ENCODE data around the gene TSPAN4. TPM values are rescaled to one million over a fixed set of nuclear protein-coding genes. Genes with fewer than 3 reads are reported as not detected.

TSPAN4 gene
- total and polyA plus RNA-seq, 8 donors, result 10.5 to 116 (median 28.4) TPM

GRCh38 chr11:836700-837099, 6.0 kb upstream of the TSPAN4 start:
- H3K4me1 ChIP-seq, result peaks cover 63 to 96% (median 92%) of the 10 kb centered on the region in 4 donors
- peaks cover 41 to 55% (median 50%) of the 10 kb centered on the region in 4 donors for H3K36me3 ChIP-seq
- no peak for DNase-seq
- 79 to 89% (median 82%) methylated on average over 7 to 9 of the region's 9 CpGs; no CpG with 5 or more reads in 1 of the 5 donors for WGBS, 5 donors
- intact Hi-C loops (cut with DNase I; ENCODE audit: low total_unique reads), result no loop called here
- TF ChIP-seq EP300 (IDR thresholded peaks at IDR 0.05) (no peak), CTCF (IDR thresholded peaks at IDR 0.05) (no peak), POLR2A (IDR thresholded peaks at IDR 0.05) (no peak), POLR2AphosphoS5 (IDR thresholded peaks at IDR 0.05) (no peak)
- no peak overlapping the region for H3K4me3 ChIP-seq
- peaks cover 0 to 10% (median 0%) of the 10 kb centered on the region in 3 donors for H3K27me3 ChIP-seq
- H3K9me3 ChIP-seq, result no peaks in the 10 kb centered on the region
- peak overlapping the region in 3 of 5 donors; percentile 91 to 98 (median 91) for H3K27ac ChIP-seq

DNA sequence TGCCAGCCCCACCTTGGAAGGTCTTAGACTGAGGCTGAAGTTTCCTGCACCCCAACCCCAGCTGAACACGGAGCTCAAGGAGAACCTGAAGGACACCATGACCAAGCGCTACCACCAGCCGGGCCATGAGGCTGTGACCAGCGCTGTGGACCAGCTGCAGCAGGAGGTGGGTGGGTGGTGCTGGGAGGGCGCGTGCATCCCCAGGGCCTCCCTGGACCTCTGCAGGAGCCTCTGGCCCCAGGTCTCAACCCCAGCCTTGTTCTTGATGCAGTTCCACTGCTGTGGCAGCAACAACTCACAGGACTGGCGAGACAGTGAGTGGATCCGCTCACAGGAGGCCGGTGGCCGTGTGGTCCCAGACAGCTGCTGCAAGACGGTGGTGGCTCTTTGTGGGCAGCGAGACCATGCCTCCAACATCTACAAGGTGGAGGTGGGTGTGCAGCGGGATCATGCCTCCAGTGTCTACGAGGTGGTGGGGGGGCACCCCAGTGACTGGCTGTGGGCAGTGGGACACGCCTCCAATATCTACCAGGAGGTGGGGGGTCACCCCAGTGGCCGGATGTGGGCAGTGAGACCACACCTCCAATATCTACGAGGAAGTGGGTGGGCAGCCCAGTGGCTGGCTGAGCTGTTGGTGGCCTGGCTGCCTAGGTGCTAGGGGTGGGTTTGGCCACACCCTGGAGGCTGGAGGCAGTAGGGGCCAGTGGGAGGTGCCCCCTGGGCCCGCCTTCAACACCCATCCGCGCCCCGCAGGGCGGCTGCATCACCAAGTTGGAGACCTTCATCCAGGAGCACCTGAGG, 5.3 kb upstream of the TSPAN4 start:
- 70 to 80% (median 77%) methylated on average over 10 to 22 of the region's 22 CpGs for WGBS, 5 donors
- peaks cover 0 to 3% (median 0%) of the 10 kb centered on the region in 3 donors for H3K27me3 ChIP-seq
- no peak overlapping the region for H3K4me3 ChIP-seq
- H3K9me3 ChIP-seq, result no peaks in the 10 kb centered on the region
- H3K36me3 ChIP-seq, result peaks cover 41 to 55% (median 50%) of the 10 kb centered on the region in 4 donors
- H3K4me1 ChIP-seq, result peaks cover 60 to 91% (median 88%) of the 10 kb centered on the region in 4 donors
- intact Hi-C loops (cut with DNase I; ENCODE audit: low total_unique reads), result no loop called here
- H3K27ac ChIP-seq, result peak overlapping the region in 3 of 5 donors; percentile 91 to 98 (median 91)
- DNase-seq, result no peak
- TF ChIP-seq EP300 (IDR thresholded peaks at IDR 0.05) (no peak), CTCF (IDR thresholded peaks at IDR 0.05) (no peak), POLR2AphosphoS5 (IDR thresholded peaks at IDR 0.05) (no peak), POLR2A (IDR thresholded peaks at IDR 0.05) (no peak)

GRCh38 chr11:837990-838307, 4.7 kb upstream of the TSPAN4 start:
- Histone ChIP-seq H3K4me3 (no peak overlapping the region), H3K4me1 (peaks cover 59 to 90% (median 88%) of the 10 kb centered on the region in 4 donors), H3K9me3 (no peaks in the 10 kb centered on the region), H3K27ac (peak overlapping the region in 3 of 5 donors; percentile 91 to 98 (median 91)), H3K27me3 (no peaks in the 10 kb centered on the region), H3K36me3 (peaks cover 41 to 55% (median 50%) of the 10 kb centered on the region in 4 donors)
- DNase-seq, result no peak
- intact Hi-C loops (cut with DNase I; ENCODE audit: low total_unique reads), result no loop called here
- TF ChIP-seq EP300 (IDR thresholded peaks at IDR 0.05) (no peak), POLR2A (IDR thresholded peaks at IDR 0.05) (no peak), POLR2AphosphoS5 (IDR thresholded peaks at IDR 0.05) (no peak), CTCF (IDR thresholded peaks at IDR 0.05) (no peak)
- WGBS, 5 donors, result 40 to 76% (median 63%) methylated on average over 2 to 8 of the region's 8 CpGs

- Histone ChIP-seq H3K27ac (peak overlapping the region; percentile 5 to 98 (median 56)), H3K36me3 (peaks cover 41 to 55% (median 50%) of the 10 kb centered on the region in 4 donors), H3K27me3 (no peaks in the 10 kb centered on the region), H3K4me1 (peaks cover 63 to 92% (median 89%) of the 10 kb centered on the region in 4 donors), H3K4me3 (no peak overlapping the region), H3K9me3 (no peaks in the 10 kb centered on the region)
- 33 to 58% (median 37%) methylated on average over 6 to 17 of the region's 17 CpGs for WGBS, 5 donors
- TF ChIP-seq CTCF (IDR thresholded peaks at IDR 0.05), result peak in 4 of 7 experiments; percentile 5 to 20 (median 16)
- no peak for TF ChIP-seq POLR2A (IDR thresholded peaks at IDR 0.05)
- peak in 1 of 2 donors; percentile 68 for DNase-seq
- intact Hi-C loops (cut with DNase I; ENCODE audit: low total_unique reads), result no loop called here
Measured at GRCh38 chr11:838441-839279, 4.0 kb upstream of the TSPAN4 start.

Data from stomach (tissue), 9 donors.